Caco-2 (cell line): ENCODE results near the gene IQGAP3. TPM values are rescaled to one million over a fixed set of nuclear protein-coding genes. Genes with fewer than 3 reads are reported as not detected.

Experiments
- BruUV-seq: library from RNA; stranded (reverse); fragments of 400-500 nt; replicated peaks from 2 replicates; lab custom pipeline; 2021; lab: Mats Ljungman, UMichigan
- CTCF ChIA-PET: fragments of 300-600 bp; sonication (Branson Sonifier 250); formaldehyde crosslinking; loops from one replicate; lab custom pipeline; 2022; ENCODE audit warnings: antibody characterized with exemption; lab: Charles Lee
- POLR2A ChIA-PET: fragments of 300-600 bp; sonication (Branson Sonifier 250); formaldehyde crosslinking; loops from one replicate; lab custom pipeline; 2022; ENCODE audit warnings: antibody characterized with exemption; lab: Charles Lee
- DNase-seq, 2 experiments: peaks; one replicate each; pipeline versions ENCODE4 v3.0.0 to v3.0.0-alpha.2; 2020 to 2022
- H3K27me3 ChIP-seq: replicated peaks from 2 replicates; pipeline ENCODE4 v1.6.0; 2011; ENCODE audit warnings: low read length; ENCODE audit not compliant: control insufficient read depth, insufficient read depth
- H3K36me3 ChIP-seq: 2 replicates; pipeline ENCODE4 v1.5.1; 2011; ENCODE audit warnings: low read length; ENCODE audit not compliant: control insufficient read depth, insufficient read depth
- H3K4me1 ChIP-seq: fragments of 250-450 bp; sonication (Bioruptor Pico); 2 replicates; pipeline ENCODE4 v1.5.1; 2020; ENCODE audit warnings: mild to moderate bottlenecking
- H3K4me3 ChIP-seq: 2 replicates; pipeline ENCODE4 v1.5.1; 2011; ENCODE audit warnings: low read depth, mild to moderate bottlenecking, control low read depth, low read length
- H3K9me3 ChIP-seq: fragments of 250-450 bp; sonication (Bioruptor Pico); 2 replicates; pipeline ENCODE4 v1.5.1; 2020; ENCODE audit warnings: mild to moderate bottlenecking, moderate library complexity
- H3K27ac Mint-ChIP-seq: one replicate; pipeline ENCODE4 v1.8.0; 2022; ENCODE audit warnings: mixed read lengths; ENCODE audit not compliant: unreplicated experiment
- H3K27me3 Mint-ChIP-seq: one replicate; pipeline ENCODE4 v1.8.0; 2022; ENCODE audit warnings: mixed read lengths; ENCODE audit not compliant: insufficient read depth, unreplicated experiment
- H3K36me3 Mint-ChIP-seq: one replicate; pipeline ENCODE4 v1.8.0; 2022; ENCODE audit warnings: mild to moderate bottlenecking, mixed read lengths; ENCODE audit not compliant: insufficient read depth, unreplicated experiment
- H3K4me1 Mint-ChIP-seq: one replicate; pipeline ENCODE4 v1.8.0; 2022; ENCODE audit warnings: low read depth, mixed read lengths; ENCODE audit not compliant: unreplicated experiment
- H3K4me3 Mint-ChIP-seq: one replicate; pipeline ENCODE4 v1.8.0; 2022; ENCODE audit warnings: mild to moderate bottlenecking, moderate library complexity, mixed read lengths; ENCODE audit not compliant: unreplicated experiment
- H3K9me3 Mint-ChIP-seq: one replicate; pipeline ENCODE4 v1.8.0; 2022; ENCODE audit warnings: mixed read lengths; ENCODE audit not compliant: unreplicated experiment
- CTCF ChIP-seq, 2 experiments: fragments of 200-600 bp in 1 of 2; IDR thresholded peaks; 1 replicate in 1 of 2; 2 replicates in 1 of 2; pipeline versions ENCODE4 v1.5.1 to v1.8.0; 2011 to 2022; ENCODE audit warnings: antibody characterized with exemption in 1 of 2, control low read depth in 1 of 2, inconsistent platforms in 1 of 2, low read depth in 1 of 2, low read length in 1 of 2, mild to moderate bottlenecking in 1 of 2, moderate library complexity in 1 of 2; ENCODE audit not compliant: insufficient read depth in 1 of 2, severe bottlenecking in 1 of 2, unreplicated experiment in 1 of 2
- intact Hi-C: fragments of 100-400 bp; cut with micrococcal nuclease; formaldehyde crosslinking; loops from one replicate; pipeline ENCODE4 v1.10.0; 2022; ENCODE audit not compliant: unreplicated experiment
- total RNA-seq: library from RNA; stranded (reverse); gene quantifications from 2 replicates; pipeline ENCODE4 v1.2.3, GENCODE V29; 2022

IQGAP3 gene
- total RNA-seq, 1 experiment from 2014 or later, result 37.6 TPM

- Histone ChIP-seq H3K9me3 (no peaks in the 10 kb centered on the region), H3K27me3 (no peaks in the 10 kb centered on the region), H3K36me3 (no peaks in the 10 kb centered on the region; the same call in 1 of the 2 replicates), H3K4me1 (no peaks in the 10 kb centered on the region), H3K4me3 (no peak overlapping the region)
- Mint-ChIP-seq H3K9me3 (no peaks in the 10 kb centered on the region), H3K36me3 (peaks cover 50% of the 10 kb centered on the region), H3K27ac (no peak overlapping the region), H3K4me3 (no peak overlapping the region), H3K4me1 (no peaks in the 10 kb centered on the region), H3K27me3 (no peaks in the 10 kb centered on the region)
- ChIA-PET POLR2A (no interaction called here), CTCF (no interaction called here)
- TF ChIP-seq CTCF (IDR thresholded peaks at IDR 0.05; ENCODE audit: insufficient read depth in 1 of 2, low read depth in 1 of 2, low read length in 1 of 2, severe bottlenecking in 1 of 2, unreplicated experiment in 1 of 2), result no peak
- DNase-seq, result no peak
- BruUV-seq, result no TSS peak
- intact Hi-C loops, result no loop called here
Measured at GRCh38 chr1:156528875-156529425, 43.4 kb downstream of the IQGAP3 start.

GRCh38 chr1:156528231-156528630 lies 44.1 kb downstream of the IQGAP3 start:
- no peak for TF ChIP-seq CTCF (IDR thresholded peaks at IDR 0.05; ENCODE audit: insufficient read depth in 1 of 2, low read depth in 1 of 2, low read length in 1 of 2, severe bottlenecking in 1 of 2, unreplicated experiment in 1 of 2)
- intact Hi-C loops, result no loop called here
- no peak for DNase-seq
- no peaks in the 10 kb centered on the region for H3K27me3 ChIP-seq
- Mint-ChIP-seq H3K27ac (no peak overlapping the region), H3K9me3 (no peaks in the 10 kb centered on the region), H3K27me3 (no peaks in the 10 kb centered on the region), H3K4me1 (no peaks in the 10 kb centered on the region), H3K4me3 (no peak overlapping the region), H3K36me3 (peaks cover 50% of the 10 kb centered on the region)
- H3K9me3 ChIP-seq, result no peaks in the 10 kb centered on the region
- H3K4me1 ChIP-seq, result no peaks in the 10 kb centered on the region
- H3K4me3 ChIP-seq, result no peak overlapping the region
- BruUV-seq, result no TSS peak
- ChIA-PET POLR2A (no interaction called here), CTCF (no interaction called here)
- no peaks in the 10 kb centered on the region; the same call in 1 of the 2 replicates for H3K36me3 ChIP-seq

- Histone ChIP-seq H3K36me3 (no peaks in the 10 kb centered on the region; the same call in 1 of the 2 replicates), H3K9me3 (no peaks in the 10 kb centered on the region), H3K4me3 (no peak overlapping the region), H3K4me1 (no peaks in the 10 kb centered on the region), H3K27me3 (no peaks in the 10 kb centered on the region)
- no peaks in the 10 kb centered on the region for H3K4me1 Mint-ChIP-seq
- ChIA-PET POLR2A (interaction anchor here (0.6 kb wide), 1 partner anchor 88 kb away, joined by 3 read pairs; no protein-coding TSS in a partner anchor), CTCF (interaction anchor here (0.6 kb wide), 1 partner anchor 82 kb away, joined by 3 read pairs; no protein-coding TSS in a partner anchor)
- no peak for DNase-seq
- no peaks in the 10 kb centered on the region for H3K9me3 Mint-ChIP-seq
- no TSS peak for BruUV-seq
- no peak for TF ChIP-seq CTCF (IDR thresholded peaks at IDR 0.05; ENCODE audit: insufficient read depth in 1 of 2, low read depth in 1 of 2, low read length in 1 of 2, severe bottlenecking in 1 of 2, unreplicated experiment in 1 of 2)
- peaks cover 50% of the 10 kb centered on the region for H3K36me3 Mint-ChIP-seq
- no peak overlapping the region for H3K4me3 Mint-ChIP-seq
- H3K27me3 Mint-ChIP-seq, result no peaks in the 10 kb centered on the region
- intact Hi-C loops, result no loop called here
- H3K27ac Mint-ChIP-seq, result no peak overlapping the region
Measured at GRCh38 chr1:156527584-156527983, 44.8 kb downstream of the IQGAP3 start.
